T follicular helper cell (primary cell): ENCODE measurements around the gene GGCT.
"Not testable (repeated sequence)": the region's sequence is repeated elsewhere in the genome, so short reads cannot be mapped to it uniquely, and the experiment has no call there.

Experiments
- DNase-seq: peaks from one replicate; pipeline ENCODE4 v3.0.0-alpha.2; 2020; ENCODE audit warnings: low read depth

Gene GGCT

GRCh38 chr7:30515761-30516160 is 11.1 kb upstream of the GGCT start:
- DNase-seq = no peak

- DNase-seq = no peak
Measured at GRCh38 chr7:30514776-30515175, 10.1 kb upstream of the GGCT start.

- DNase-seq = no peak
Measured at GRCh38 chr7:30514177-30514576, 9.5 kb upstream of the GGCT start.

GRCh38 chr7:30513762-30514161 is 9.1 kb upstream of the GGCT start:
- no peak for DNase-seq

- DNase-seq = no peak
Measured at GRCh38 chr7:30511973-30512662, 7.5 kb upstream of the GGCT start.

- DNase-seq = no peak
Measured at GRCh38 chr7:30511494-30511893, 6.9 kb upstream of the GGCT start.

GRCh38 chr7:30510124-30511075 is 5.8 kb upstream of the GGCT start:
- DNase-seq = no peak

- not testable (repeated sequence) for DNase-seq
Measured at GRCh38 chr7:30509171-30509857, 4.7 kb upstream of the GGCT start.

- not testable (repeated sequence) for DNase-seq
Measured at GRCh38 chr7:30507346-30507900, 2.8 kb upstream of the GGCT start.

- DNase-seq = no peak
Measured at GRCh38 chr7:30505174-30505697, 607 bp upstream of the GGCT start.

- DNase-seq = no peak
Measured at GRCh38 chr7:30503274-30504212, 1.1 kb downstream of the GGCT start.

GRCh38 chr7:30502470-30503251 is 2.0 kb downstream of the GGCT start:
- DNase-seq = no peak

- no peak for DNase-seq
Measured at GRCh38 chr7:30501264-30501663, 3.4 kb downstream of the GGCT start.

GRCh38 chr7:30493228-30493627 is 11.4 kb downstream of the GGCT start:
- DNase-seq = no peak

- DNase-seq = no peak
Measured at GRCh38 chr7:30491417-30491816, 13.2 kb downstream of the GGCT start.

- no peak for DNase-seq
Measured at GRCh38 chr7:30487371-30487770, 17.3 kb downstream of the GGCT start.

- DNase-seq = no peak
Measured at GRCh38 chr7:30485667-30486066, 19.0 kb downstream of the GGCT start.

GRCh38 chr7:30481416-30481815 is 23.2 kb downstream of the GGCT start:
- not testable (repeated sequence) for DNase-seq

- DNase-seq = no peak
Measured at GRCh38 chr7:30479202-30480120, 25.2 kb downstream of the GGCT start.
